ENCODE measurements around the gene MAG. TPM values are rescaled to one million over a fixed set of nuclear protein-coding genes. Genes with fewer than 3 reads are reported as not detected.

Gene MAG
- total and polyA plus RNA-seq, 2 of the 8 experiments (the other 6 are each of a cell fraction or from before 2014, with no cell fraction given) = 0.20 to 1.3 TPM

GRCh38 chr19:35284153-35285094, 7.5 kb upstream of the MAG start (continued):
- TF ChIP-seq SP2 (IDR thresholded peaks at IDR 0.05; ENCODE audit: low read length) (no peak), KDM1A (IDR thresholded peaks at IDR 0.05; ENCODE audit: borderline replicate concordance, low read length) (no peak), YY1 (IDR thresholded peaks at IDR 0.05; ENCODE audit: low read depth, low read length) (no peak), SUZ12 (IDR thresholded peaks at IDR 0.05; ENCODE audit: low read length) (no peak), USF2 (IDR thresholded peaks at IDR 0.05; ENCODE audit: low read length) (no peak), SIRT6 (IDR thresholded peaks at IDR 0.05; ENCODE audit: low read length) (no peak), TCF12 (IDR thresholded peaks at IDR 0.05; ENCODE audit: low read depth, low read length) (no peak), TAF7 (optimal IDR thresholded peaks at IDR 0.05; ENCODE audit: borderline replicate concordance, low read depth, low read length) (no peak), CREB1 (IDR thresholded peaks at IDR 0.05) (no peak), ASH2L (IDR thresholded peaks at IDR 0.05; ENCODE audit: low read length) (no peak)

All from H1 (cell line).